BLaER1 (cell line): Measurements from ENCODE around the gene TANC2.

ENCODE experiments used
- H3K27ac ChIP-seq: shearing (Covaris generic); formaldehyde crosslinking; 2 replicates; pipeline ENCODE4 v1.8.1; 2022
- H3K27me3 ChIP-seq: shearing (Covaris generic); formaldehyde crosslinking; 2 replicates; pipeline ENCODE4 v1.8.1; 2022
- H3K36me3 ChIP-seq: shearing (Covaris generic); formaldehyde crosslinking; 2 replicates; pipeline ENCODE4 v1.8.1; 2022
- H3K4me1 ChIP-seq: shearing (Covaris generic); formaldehyde crosslinking; 2 replicates; pipeline ENCODE4 v1.8.1; 2022
- H3K4me2 ChIP-seq: shearing (Covaris generic); formaldehyde crosslinking; 2 replicates; pipeline ENCODE4 v1.8.1; 2022
- H3K4me3 ChIP-seq: shearing (Covaris generic); formaldehyde crosslinking; 2 replicates; pipeline ENCODE4 v1.8.1; 2022
- H3K9ac ChIP-seq: shearing (Covaris generic); formaldehyde crosslinking; 2 replicates; pipeline ENCODE4 v1.8.1; 2022
- H3K9me3 ChIP-seq: shearing (Covaris generic); formaldehyde crosslinking; 2 replicates; pipeline ENCODE4 v1.8.1; 2022
- H4K20me1 ChIP-seq: shearing (Covaris generic); formaldehyde crosslinking; 2 replicates; pipeline ENCODE4 v1.8.1; 2022
- Cebpa-rat ChIP-seq: shearing (Covaris generic); IDR thresholded peaks from 2 replicates; pipeline ENCODE4 v1.8.1; 2022

Gene TANC2

GRCh38 chr17:62931101-62931500 is 34.9 kb upstream of the TANC2 start:
- H4K20me1 ChIP-seq, result no peaks in the 10 kb centered on the region
- no peak overlapping the region for H3K4me2 ChIP-seq
- no peak overlapping the region for H3K27ac ChIP-seq
- no peaks in the 10 kb centered on the region for H3K36me3 ChIP-seq
- H3K4me1 ChIP-seq, result no peaks in the 10 kb centered on the region
- H3K9me3 ChIP-seq, result no peaks in the 10 kb centered on the region
- H3K9ac ChIP-seq, result no peak overlapping the region
- TF ChIP-seq Cebpa-rat, result no peak
- no peaks in the 10 kb centered on the region for H3K27me3 ChIP-seq
- H3K4me3 ChIP-seq, result no peak overlapping the region

GRCh38 chr17:62933501-62934385 is 32.3 kb upstream of the TANC2 start:
- Histone ChIP-seq H3K27ac (no peak overlapping the region), H3K9me3 (no peaks in the 10 kb centered on the region), H3K4me1 (no peaks in the 10 kb centered on the region), H3K4me3 (no peak overlapping the region), H3K9ac (no peak overlapping the region), H3K27me3 (no peaks in the 10 kb centered on the region), H4K20me1 (no peaks in the 10 kb centered on the region), H3K4me2 (no peak overlapping the region), H3K36me3 (no peaks in the 10 kb centered on the region)
- TF ChIP-seq Cebpa-rat, result no peak

GRCh38 chr17:62935098-62935497 is 30.9 kb upstream of the TANC2 start:
- Histone ChIP-seq H4K20me1 (no peaks in the 10 kb centered on the region), H3K9me3 (no peaks in the 10 kb centered on the region)
- TF ChIP-seq Cebpa-rat, result no peak

GRCh38 chr17:62935523-62935922 is 30.5 kb upstream of the TANC2 start:
- H4K20me1 ChIP-seq, result no peaks in the 10 kb centered on the region
- no peak overlapping the region for H3K9ac ChIP-seq
- no peak overlapping the region for H3K4me2 ChIP-seq
- H3K9me3 ChIP-seq, result no peaks in the 10 kb centered on the region
- H3K36me3 ChIP-seq, result no peaks in the 10 kb centered on the region
- no peaks in the 10 kb centered on the region for H3K4me1 ChIP-seq
- H3K27ac ChIP-seq, result no peak overlapping the region
- no peak overlapping the region for H3K4me3 ChIP-seq
- H3K27me3 ChIP-seq, result no peaks in the 10 kb centered on the region
- no peak for TF ChIP-seq Cebpa-rat

More at GRCh38 chr17:62935098-62935497, 30.9 kb upstream of the TANC2 start:
- Histone ChIP-seq H3K4me2 (no peak overlapping the region), H3K27ac (no peak overlapping the region), H3K4me1 (no peaks in the 10 kb centered on the region), H3K4me3 (no peak overlapping the region), H3K27me3 (no peaks in the 10 kb centered on the region), H3K9ac (no peak overlapping the region), H3K36me3 (no peaks in the 10 kb centered on the region)

- Histone ChIP-seq H3K9ac (no peak overlapping the region), H3K27me3 (no peaks in the 10 kb centered on the region), H3K36me3 (no peaks in the 10 kb centered on the region), H4K20me1 (no peaks in the 10 kb centered on the region), H3K4me2 (no peak overlapping the region), H3K4me1 (no peaks in the 10 kb centered on the region), H3K4me3 (no peak overlapping the region), H3K9me3 (no peaks in the 10 kb centered on the region; the same call in 1 of the 2 replicates), H3K27ac (no peak overlapping the region)
- TF ChIP-seq Cebpa-rat, result no peak
Measured at GRCh38 chr17:62937606-62938005, 28.4 kb upstream of the TANC2 start.

GRCh38 chr17:62941358-62941991 is 24.6 kb upstream of the TANC2 start:
- Histone ChIP-seq H3K4me2 (no peak overlapping the region), H3K27ac (no peak overlapping the region), H3K4me1 (no peaks in the 10 kb centered on the region), H3K9me3 (no peaks in the 10 kb centered on the region; the same call in 1 of the 2 replicates), H3K27me3 (no peaks in the 10 kb centered on the region), H3K36me3 (no peaks in the 10 kb centered on the region), H3K9ac (no peak overlapping the region), H3K4me3 (no peak overlapping the region), H4K20me1 (no peaks in the 10 kb centered on the region)
- TF ChIP-seq Cebpa-rat, result no peak

- Histone ChIP-seq H3K4me2 (no peak overlapping the region), H3K4me3 (no peak overlapping the region), H3K36me3 (no peaks in the 10 kb centered on the region), H4K20me1 (no peaks in the 10 kb centered on the region), H3K4me1 (no peaks in the 10 kb centered on the region), H3K9ac (no peak overlapping the region), H3K27me3 (no peaks in the 10 kb centered on the region), H3K9me3 (no peaks in the 10 kb centered on the region), H3K27ac (no peak overlapping the region)
- TF ChIP-seq Cebpa-rat, result no peak
Measured at GRCh38 chr17:62948370-62948769, 17.7 kb upstream of the TANC2 start.

GRCh38 chr17:62949036-62949435 is 17.0 kb upstream of the TANC2 start:
- TF ChIP-seq Cebpa-rat, result no peak
- Histone ChIP-seq H3K36me3 (no peaks in the 10 kb centered on the region), H3K4me2 (no peak overlapping the region)

GRCh38 chr17:62950067-62950466 is 16.0 kb upstream of the TANC2 start:
- H3K4me3 ChIP-seq, result no peak overlapping the region
- no peak for TF ChIP-seq Cebpa-rat
- H4K20me1 ChIP-seq, result no peaks in the 10 kb centered on the region
- no peak overlapping the region for H3K4me2 ChIP-seq
- no peaks in the 10 kb centered on the region for H3K4me1 ChIP-seq
- H3K9me3 ChIP-seq, result no peaks in the 10 kb centered on the region
- no peak overlapping the region for H3K9ac ChIP-seq
- H3K27me3 ChIP-seq, result no peaks in the 10 kb centered on the region
- H3K27ac ChIP-seq, result no peak overlapping the region
- H3K36me3 ChIP-seq, result no peaks in the 10 kb centered on the region

More at GRCh38 chr17:62949036-62949435, 17.0 kb upstream of the TANC2 start:
- no peaks in the 10 kb centered on the region for H3K9me3 ChIP-seq
- no peak overlapping the region for H3K27ac ChIP-seq
- H3K4me3 ChIP-seq, result no peak overlapping the region
- H4K20me1 ChIP-seq, result no peaks in the 10 kb centered on the region
- H3K27me3 ChIP-seq, result no peaks in the 10 kb centered on the region
- no peak overlapping the region for H3K9ac ChIP-seq
- H3K4me1 ChIP-seq, result no peaks in the 10 kb centered on the region

GRCh38 chr17:62955841-62956352 is 10.1 kb upstream of the TANC2 start:
- H3K36me3 ChIP-seq, result no peaks in the 10 kb centered on the region
- no peaks in the 10 kb centered on the region for H3K27me3 ChIP-seq
- no peak overlapping the region for H3K4me2 ChIP-seq
- no peaks in the 10 kb centered on the region for H4K20me1 ChIP-seq
- no peak overlapping the region for H3K4me3 ChIP-seq
- H3K4me1 ChIP-seq, result no peaks in the 10 kb centered on the region
- no peak overlapping the region for H3K27ac ChIP-seq
- no peaks in the 10 kb centered on the region for H3K9me3 ChIP-seq
- no peak overlapping the region for H3K9ac ChIP-seq
- TF ChIP-seq Cebpa-rat, result no peak
